Gastrocnemius medialis (tissue), 4 donors: ENCODE measurements around the gene NUDT14. TPM values are rescaled to one million over a fixed set of nuclear protein-coding genes. Genes with fewer than 3 reads are reported as not detected.

Source experiments
- ATAC-seq, 2 donors: fragments of 150-250 bp; one replicate each; pipeline ENCODE4 v1.9.1; 2016
- DNase-seq, 2 donors: peaks; one replicate each; pipeline ENCODE4 v3.0.0-alpha.2; 2019
- H3K27ac ChIP-seq, 4 donors: fragments of 200-600 bp; sonication (generic); 1 replicate in 1 of 4; 2 replicates in 3 of 4; pipeline ENCODE4 v1.5.1; 2016 to 2018; ENCODE audit warnings: mild to moderate bottlenecking in 2 of 4, moderate library complexity in 1 of 4
- H3K27me3 ChIP-seq, 3 donors: fragments of 200-600 bp; sonication (generic) in 2 of 3; 1 replicate in 1 of 3; 2 replicates in 2 of 3; pipeline versions ENCODE4 v1.5.1 to v1.6.0; 2016 to 2019; ENCODE audit warnings: mild to moderate bottlenecking in 1 of 3, moderate library complexity in 1 of 3
- H3K36me3 ChIP-seq, 2 donors: fragments of 200-600 bp; sonication (generic) in 1 of 2; one replicate each; pipeline ENCODE4 v1.5.1; 2017 to 2018
- H3K4me1 ChIP-seq, 2 donors: fragments of 200-600 bp; sonication (generic) in 1 of 2; one replicate each; pipeline ENCODE4 v1.5.1; 2016 to 2017; ENCODE audit warnings: mild to moderate bottlenecking in 2 of 2
- H3K4me3 ChIP-seq, 4 donors: fragments of 200-600 bp; sonication (generic) in 3 of 4; 1 replicate in 1 of 4; 2 replicates in 3 of 4; pipeline ENCODE4 v1.5.1; 2016 to 2019; ENCODE audit warnings: mild to moderate bottlenecking in 2 of 4
- H3K9me3 ChIP-seq, 3 donors: fragments of 200-600 bp; sonication (generic) in 2 of 3; 1 replicate in 1 of 3; 2 replicates in 2 of 3; pipeline ENCODE4 v1.5.1; 2016 to 2019
- CTCF ChIP-seq, 5 experiments: fragments of 450-650 bp in 3 of 5; fragments of 200-600 bp in 2 of 5; sonication (generic) in 2 of 5; IDR thresholded peaks in 4 of 5; conservative IDR thresholded peaks in 1 of 5; 1 replicate in 4 of 5; 2 replicates in 1 of 5; pipeline ENCODE4 v1.5.1; 2016 to 2019; ENCODE audit warnings: antibody characterized with exemption in 5 of 5, mild to moderate bottlenecking in 3 of 5, moderate library complexity in 3 of 5
- POLR2A ChIP-seq, 2 donors: fragments of 450-650 bp; IDR thresholded peaks; one replicate each; pipeline ENCODE4 v1.6.1; 2017; ENCODE audit warnings: antibody characterized with exemption in 2 of 2, mild to moderate bottlenecking in 2 of 2, moderate library complexity in 2 of 2
- in situ Hi-C, 4 donors: fragments of 200-750 bp; cut with MboI; loops; one replicate each; pipeline versions ENCODE4 v1.15.0 to v1.8.0; 2017; ENCODE audit warnings: low sequenced_read_pairs in 4 of 4
- intact Hi-C: fragments of 100-400 bp; cut with DNase I; formaldehyde crosslinking; loops from one replicate; pipeline ENCODE4 v1.15.1; 2023; ENCODE audit warnings: low total_unique reads
- total RNA-seq, 4 donors: library from RNA; depleted of rRNA; stranded (reverse); fragments of >200 nt; gene quantifications; one replicate each; pipeline versions ENCODE4 v1.1.0 to v1.2.3, GENCODE V29; 2016

Gene NUDT14
- total RNA-seq, 4 donors from 2014 or later, result 11.0 to 25.5 (median 16.4) TPM

- Histone ChIP-seq H3K27me3 (peaks cover 34 to 40% (median 37%) of the 10 kb centered on the region in 3 donors), H3K36me3 (no peaks in the 10 kb centered on the region), H3K27ac (peak overlapping the region; percentile 61 to 74 (median 74)), H3K4me3 (peak overlapping the region in 3 of 4 donors; percentile 1 to 32 (median 1)), H3K9me3 (no peaks in the 10 kb centered on the region), H3K4me1 (peaks cover 13 to 17% of the 10 kb centered on the region in 2 donors)
- ATAC-seq, result peak; percentile 16 to 20
- in situ Hi-C loops, result no loop called here
- intact Hi-C loops, result no loop called here
- TF ChIP-seq CTCF (IDR thresholded peaks at IDR 0.05 in 4 of 5, conservative IDR thresholded peaks at IDR 0.05 in 1 of 5) (no peak), POLR2A (IDR thresholded peaks at IDR 0.05) (no peak)
- DNase-seq, result no peak
Measured at GRCh38 chr14:105196265-105196960, 15.3 kb upstream of the NUDT14 start.

DNA sequence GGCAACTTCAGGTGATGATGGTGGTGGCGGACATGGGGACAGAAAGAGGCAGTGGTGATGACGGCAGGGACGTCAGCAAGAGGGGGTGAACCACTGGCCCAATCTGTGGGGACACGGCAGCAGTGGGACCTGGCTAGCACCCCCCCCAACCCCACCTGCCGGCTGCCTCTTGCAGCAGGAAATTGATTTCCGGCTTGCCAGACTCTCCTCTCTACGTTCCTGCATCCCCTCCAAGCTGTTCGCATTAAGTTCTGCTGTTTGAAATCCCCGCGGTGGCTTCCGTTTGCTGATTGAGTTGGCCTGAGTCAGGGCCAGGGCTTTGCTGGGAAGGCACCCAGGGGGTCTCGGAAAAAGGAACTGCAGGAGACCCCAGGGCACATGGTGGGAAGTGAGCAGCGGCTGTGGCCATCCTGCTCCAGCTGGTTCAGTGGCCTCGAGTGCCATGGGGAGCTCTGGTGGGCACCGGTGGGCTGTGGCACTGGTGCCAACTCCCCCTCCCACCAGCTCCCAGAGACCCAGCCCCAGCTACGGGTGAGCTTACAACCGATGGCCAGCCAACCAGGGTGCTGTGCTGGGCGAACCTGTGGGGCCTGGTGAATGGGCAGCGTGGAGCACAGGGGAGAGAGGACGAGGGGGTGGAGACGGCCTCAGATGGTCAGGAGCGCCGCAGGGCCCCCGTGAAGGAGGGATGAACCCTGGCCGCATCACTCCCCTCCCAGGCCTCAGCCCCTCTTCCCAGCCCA is 14.6 kb upstream of the NUDT14 start:
- intact Hi-C loops (no loop called here), in situ Hi-C loops (no loop called here)
- no peak for TF ChIP-seq POLR2A (IDR thresholded peaks at IDR 0.05)
- no peak for TF ChIP-seq CTCF (IDR thresholded peaks at IDR 0.05 in 4 of 5, conservative IDR thresholded peaks at IDR 0.05 in 1 of 5)
- H3K27me3 ChIP-seq, result peaks cover 32 to 38% (median 37%) of the 10 kb centered on the region in 3 donors
- H3K36me3 ChIP-seq, result no peaks in the 10 kb centered on the region
- ATAC-seq, result no peak
- DNase-seq, result no peak
- peaks cover 13 to 17% of the 10 kb centered on the region in 2 donors for H3K4me1 ChIP-seq
- peak overlapping the region; percentile 61 to 74 (median 74) for H3K27ac ChIP-seq
- H3K9me3 ChIP-seq, result no peaks in the 10 kb centered on the region
- no peak overlapping the region for H3K4me3 ChIP-seq

GRCh38 chr14:105195051-105195450 is 13.9 kb upstream of the NUDT14 start:
- DNase-seq, result no peak
- Histone ChIP-seq H3K27ac (peak overlapping the region in 3 of 4 donors; percentile 73 to 74 (median 74)), H3K4me3 (no peak overlapping the region), H3K27me3 (peaks cover 29 to 37% (median 36%) of the 10 kb centered on the region in 3 donors), H3K4me1 (peaks cover 13 to 17% of the 10 kb centered on the region in 2 donors), H3K36me3 (no peaks in the 10 kb centered on the region), H3K9me3 (no peaks in the 10 kb centered on the region)
- in situ Hi-C loops, result no loop called here
- no peak for ATAC-seq
- intact Hi-C loops, result no loop called here
- TF ChIP-seq CTCF (IDR thresholded peaks at IDR 0.05 in 4 of 5, conservative IDR thresholded peaks at IDR 0.05 in 1 of 5), result no peak
- TF ChIP-seq POLR2A (IDR thresholded peaks at IDR 0.05), result no peak

DNA sequence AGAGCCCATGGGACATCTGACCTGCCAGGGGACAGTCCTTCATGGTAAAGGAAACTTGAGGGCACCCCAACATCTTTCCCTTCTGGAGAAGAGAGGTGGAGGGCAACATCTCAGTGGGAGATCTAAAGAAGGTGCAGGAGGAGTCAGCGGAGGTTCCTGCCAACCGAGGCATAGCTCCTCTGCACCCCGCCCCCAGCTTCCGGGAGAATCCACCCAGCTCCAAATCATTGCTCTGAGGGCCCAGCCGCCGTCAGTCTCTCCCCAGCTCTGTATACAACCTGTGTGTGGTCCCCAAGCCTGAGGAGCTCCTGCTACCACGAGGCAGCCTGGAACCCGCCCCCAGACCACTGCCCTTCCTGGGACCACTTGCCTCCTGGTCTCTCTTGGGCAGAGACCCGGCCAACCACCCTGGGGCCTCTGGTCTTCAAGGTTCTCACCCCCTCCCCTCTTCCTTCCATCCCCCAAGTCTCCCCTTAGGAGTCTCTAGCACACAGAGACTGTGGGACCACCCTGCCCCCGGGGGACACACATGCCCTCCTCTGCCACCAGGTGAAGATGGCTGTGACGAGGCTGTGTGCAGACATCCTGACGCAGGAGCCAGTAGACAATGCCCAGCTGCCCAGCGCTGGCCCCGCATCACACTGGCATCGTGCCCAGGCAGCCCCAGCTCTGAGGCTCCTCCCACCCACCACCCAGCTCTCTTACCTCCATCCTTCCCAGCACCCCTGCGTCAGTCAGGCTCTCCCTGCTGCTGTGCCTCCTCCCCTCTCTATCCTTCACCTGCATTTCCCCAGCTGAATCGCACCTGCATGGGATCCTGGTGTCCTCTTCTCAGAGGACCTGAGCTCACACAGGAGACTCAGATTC is 13.0 kb upstream of the NUDT14 start:
- Histone ChIP-seq H3K4me1 (peaks cover 13 to 17% of the 10 kb centered on the region in 2 donors), H3K9me3 (no peaks in the 10 kb centered on the region), H3K36me3 (no peaks in the 10 kb centered on the region), H3K4me3 (no peak overlapping the region), H3K27me3 (peaks cover 25 to 37% (median 35%) of the 10 kb centered on the region in 3 donors), H3K27ac (peak overlapping the region in 3 of 4 donors; percentile 73 to 74 (median 74))
- intact Hi-C loops (no loop called here), in situ Hi-C loops (no loop called here)
- no peak for TF ChIP-seq POLR2A (IDR thresholded peaks at IDR 0.05)
- DNase-seq (no peak), ATAC-seq (no peak)
